Brain microvascular endothelial cell (primary cell): Measurements from ENCODE around the gene PRPF40A.
A peak's percentile ranks its signal among the peaks of the same experiment; 100 is the strongest.

ENCODE experiments used
- DNase-seq: peaks from one replicate; pipeline ENCODE4 v3.0.0-alpha.2; 2020
- H3K27ac ChIP-seq: fragments of 250-450 bp; sonication (Bioruptor Pico); 2 replicates; pipeline ENCODE4 v1.5.1; 2020; ENCODE audit warnings: mild to moderate bottlenecking, moderate library complexity
- H3K27me3 ChIP-seq: fragments of 250-450 bp; sonication (Bioruptor Pico); replicated peaks from 2 replicates; pipeline ENCODE4 v1.5.1; 2020; ENCODE audit warnings: mild to moderate bottlenecking
- H3K36me3 ChIP-seq: fragments of 250-450 bp; sonication (Bioruptor Pico); replicated peaks from 2 replicates; pipeline ENCODE4 v1.5.1; 2020; ENCODE audit warnings: mild to moderate bottlenecking
- H3K4me3 ChIP-seq: 2 replicates; pipeline ENCODE4 v1.5.1; 2011; ENCODE audit warnings: low read depth, mild to moderate bottlenecking, control low read depth, low read length, moderate library complexity
- CTCF ChIP-seq: IDR thresholded peaks from 2 replicates; pipeline ENCODE4 v1.5.1; 2011; ENCODE audit warnings: low read depth, mild to moderate bottlenecking, moderate library complexity, low read length, control low read depth, inconsistent platforms; ENCODE audit errors: missing control alignments
- in situ Hi-C: cut with HindIII; loops from 2 replicates; pipeline ENCODE4 v1.10.0; 2017; ENCODE audit warnings: low sequenced_read_pairs, low pct_ligation_motif_present

PRPF40A gene

GRCh38 chr2:152613235-152613634, 104.0 kb downstream of the PRPF40A start:
- no peaks in the 10 kb centered on the region for H3K36me3 ChIP-seq
- in situ Hi-C loops, result no loop called here

GRCh38 chr2:152611458-152612231, 105.6 kb downstream of the PRPF40A start:
- peak; percentile 63 for DNase-seq
- TF ChIP-seq CTCF, result no peak
- H3K36me3 ChIP-seq, result no peaks in the 10 kb centered on the region
- no peaks in the 10 kb centered on the region for H3K27me3 ChIP-seq
- no peak overlapping the region for H3K4me3 ChIP-seq
- in situ Hi-C loops, result no loop called here
- no peak overlapping the region for H3K27ac ChIP-seq

More at GRCh38 chr2:152613235-152613634, 104.0 kb downstream of the PRPF40A start:
- no peak for DNase-seq
- Histone ChIP-seq H3K4me3 (no peak overlapping the region), H3K27ac (no peak overlapping the region), H3K27me3 (no peaks in the 10 kb centered on the region)
- TF ChIP-seq CTCF, result no peak

- in situ Hi-C loops, result no loop called here
- DNase-seq, result no peak
- no peak overlapping the region for H3K4me3 ChIP-seq
- no peaks in the 10 kb centered on the region for H3K27me3 ChIP-seq
- no peak overlapping the region for H3K27ac ChIP-seq
- no peaks in the 10 kb centered on the region for H3K36me3 ChIP-seq
- no peak for TF ChIP-seq CTCF
Observed at GRCh38 chr2:152609699-152610098, 107.6 kb downstream of the PRPF40A start.

GRCh38 chr2:152609154-152609553, 108.1 kb downstream of the PRPF40A start:
- DNase-seq, result no peak
- Histone ChIP-seq H3K27ac (no peak overlapping the region), H3K27me3 (no peaks in the 10 kb centered on the region), H3K4me3 (no peak overlapping the region), H3K36me3 (no peaks in the 10 kb centered on the region)
- TF ChIP-seq CTCF, result no peak
- in situ Hi-C loops, result no loop called here

GRCh38 chr2:152607793-152608300, 109.4 kb downstream of the PRPF40A start:
- no peak overlapping the region for H3K4me3 ChIP-seq
- DNase-seq, result no peak
- H3K27ac ChIP-seq, result no peak overlapping the region
- no peaks in the 10 kb centered on the region for H3K36me3 ChIP-seq
- no peak for TF ChIP-seq CTCF
- no peaks in the 10 kb centered on the region for H3K27me3 ChIP-seq
- in situ Hi-C loops, result no loop called here
